Calu3 (cell line): ENCODE data around the gene OR4B1. TPM values are rescaled to one million over a fixed set of nuclear protein-coding genes. Genes with fewer than 3 reads are reported as not detected.
"Not testable (repeated sequence)": the region's sequence is repeated elsewhere in the genome, so short reads cannot be mapped to it uniquely, and the experiment has no call there.

Source experiments
- BruUV-seq: library from RNA; stranded (reverse); fragments of 400-500 nt; replicated peaks from 2 replicates; lab custom pipeline; 2021; lab: Mats Ljungman, UMichigan
- CTCF ChIA-PET: fragments of 300-600 bp; sonication (Branson Sonifier 250); formaldehyde crosslinking; loops from one replicate; lab custom pipeline; 2022; ENCODE audit warnings: antibody characterized with exemption; lab: Charles Lee
- DNase-seq: peaks from one replicate; pipeline ENCODE4 v3.0.0; 2022
- H3K27ac Mint-ChIP-seq: one replicate; pipeline ENCODE4 v1.8.0; 2022; ENCODE audit warnings: mixed read lengths; ENCODE audit not compliant: unreplicated experiment
- H3K27me3 Mint-ChIP-seq: one replicate; pipeline ENCODE4 v1.8.0; 2022; ENCODE audit warnings: mixed read lengths; ENCODE audit not compliant: unreplicated experiment
- H3K36me3 Mint-ChIP-seq: one replicate; pipeline ENCODE4 v1.8.0; 2022; ENCODE audit warnings: mild to moderate bottlenecking, moderate library complexity, mixed read lengths; ENCODE audit not compliant: insufficient read depth, unreplicated experiment
- H3K4me1 Mint-ChIP-seq: one replicate; pipeline ENCODE4 v1.8.0; 2022; ENCODE audit warnings: mild to moderate bottlenecking, low read depth, mixed read lengths; ENCODE audit not compliant: unreplicated experiment
- H3K4me3 Mint-ChIP-seq: one replicate; pipeline ENCODE4 v1.8.0; 2022; ENCODE audit warnings: mild to moderate bottlenecking, low read depth, moderate library complexity, mixed read lengths; ENCODE audit not compliant: unreplicated experiment
- H3K9me3 Mint-ChIP-seq: one replicate; pipeline ENCODE4 v1.8.0; 2022; ENCODE audit warnings: low read depth, mixed read lengths; ENCODE audit not compliant: unreplicated experiment
- intact Hi-C: fragments of 100-400 bp; cut with micrococcal nuclease; formaldehyde crosslinking; loops from one replicate; pipeline ENCODE4 v1.10.0; 2022; ENCODE audit not compliant: unreplicated experiment
- total RNA-seq: library from RNA; stranded (reverse); gene quantifications from 2 replicates; pipeline ENCODE4 v1.2.3, GENCODE V29; 2022
- TF ChIP-seq, protein P1 (sequence below): fragments of 200-600 bp; IDR thresholded peaks from one replicate; pipeline ENCODE4 v1.8.0; 2022; ENCODE audit warnings: antibody characterized with exemption; ENCODE audit not compliant: unreplicated experiment

The OR4B1 gene
- total RNA-seq, 1 experiment from 2014 or later: not detected

- BruUV-seq: no TSS peak
- TF ChIP-seq, protein P1, sequence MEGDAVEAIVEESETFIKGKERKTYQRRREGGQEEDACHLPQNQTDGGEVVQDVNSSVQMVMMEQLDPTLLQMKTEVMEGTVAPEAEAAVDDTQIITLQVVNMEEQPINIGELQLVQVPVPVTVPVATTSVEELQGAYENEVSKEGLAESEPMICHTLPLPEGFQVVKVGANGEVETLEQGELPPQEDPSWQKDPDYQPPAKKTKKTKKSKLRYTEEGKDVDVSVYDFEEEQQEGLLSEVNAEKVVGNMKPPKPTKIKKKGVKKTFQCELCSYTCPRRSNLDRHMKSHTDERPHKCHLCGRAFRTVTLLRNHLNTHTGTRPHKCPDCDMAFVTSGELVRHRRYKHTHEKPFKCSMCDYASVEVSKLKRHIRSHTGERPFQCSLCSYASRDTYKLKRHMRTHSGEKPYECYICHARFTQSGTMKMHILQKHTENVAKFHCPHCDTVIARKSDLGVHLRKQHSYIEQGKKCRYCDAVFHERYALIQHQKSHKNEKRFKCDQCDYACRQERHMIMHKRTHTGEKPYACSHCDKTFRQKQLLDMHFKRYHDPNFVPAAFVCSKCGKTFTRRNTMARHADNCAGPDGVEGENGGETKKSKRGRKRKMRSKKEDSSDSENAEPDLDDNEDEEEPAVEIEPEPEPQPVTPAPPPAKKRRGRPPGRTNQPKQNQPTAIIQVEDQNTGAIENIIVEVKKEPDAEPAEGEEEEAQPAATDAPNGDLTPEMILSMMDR: no peak
- intact Hi-C loops: no loop called here
- CTCF ChIA-PET: no interaction called here
- Mint-ChIP-seq H3K36me3 (no peaks in the 10 kb centered on the region), H3K4me3 (no peak overlapping the region), H3K27ac (no peak overlapping the region), H3K27me3 (peaks cover 30% of the 10 kb centered on the region), H3K4me1 (no peaks in the 10 kb centered on the region), H3K9me3 (no peaks in the 10 kb centered on the region)
- DNase-seq: no peak
These were observed 36.0 kb upstream of the OR4B1 start for GRCh38 chr11:48180627-48181026.

- CTCF ChIA-PET: no interaction called here
- TF ChIP-seq, protein P1: no peak
- Mint-ChIP-seq H3K27me3 (peaks cover 25% of the 10 kb centered on the region), H3K4me1 (no peaks in the 10 kb centered on the region), H3K36me3 (no peaks in the 10 kb centered on the region), H3K4me3 (no peak overlapping the region), H3K9me3 (no peaks in the 10 kb centered on the region), H3K27ac (no peak overlapping the region)
- intact Hi-C loops: no loop called here
- DNase-seq: no peak
- BruUV-seq: no TSS peak
These were observed 33.6 kb upstream of the OR4B1 start for GRCh38 chr11:48182860-48183526.

GRCh38 chr11:48184452-48184851 lies 32.2 kb upstream of the OR4B1 start:
- CTCF ChIA-PET: no interaction called here
- intact Hi-C loops: no loop called here

DNA sequence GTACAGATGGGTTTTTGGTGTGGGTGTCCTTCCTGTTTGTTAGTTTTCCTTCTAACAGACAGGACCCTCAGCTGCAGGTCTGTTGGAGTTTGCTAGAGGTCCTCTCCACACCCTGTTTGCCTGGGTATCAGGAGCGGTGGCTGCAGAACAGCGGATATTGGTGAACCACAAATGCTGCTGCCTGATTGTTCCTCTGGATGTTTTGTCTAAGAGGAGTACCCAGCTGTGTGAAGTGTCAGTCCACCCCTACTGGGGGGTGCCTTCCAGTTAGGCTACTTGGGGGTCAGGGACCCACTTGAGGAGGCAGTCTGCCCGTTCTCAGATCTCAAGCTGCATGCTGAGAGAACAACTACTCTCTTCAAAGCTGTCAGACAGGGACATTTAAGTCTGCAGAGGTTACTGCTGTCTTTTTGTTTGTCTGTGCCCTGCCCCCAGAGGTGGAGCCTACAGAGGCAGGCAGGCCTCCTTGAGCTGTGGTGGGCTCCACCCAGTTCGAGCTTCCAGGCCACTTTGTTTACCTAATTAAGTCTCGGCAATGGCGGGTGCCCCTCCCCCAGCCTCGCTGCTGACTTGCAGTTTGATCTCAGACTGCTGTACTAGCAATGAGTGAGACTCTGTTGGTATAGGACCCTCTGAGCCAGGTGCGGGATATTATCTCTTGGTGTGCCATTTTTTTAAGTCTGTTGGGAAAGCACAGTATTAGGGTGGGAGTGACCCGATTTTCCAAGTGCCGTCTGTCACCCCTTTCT lies 25.5 kb upstream of the OR4B1 start:
- H3K9me3 Mint-ChIP-seq, H3K27ac Mint-ChIP-seq, BruUV-seq, H3K4me1 Mint-ChIP-seq, intact Hi-C loops, H3K36me3 Mint-ChIP-seq: not testable (repeated sequence)
- peaks cover 28% of the 10 kb centered on the region for H3K27me3 Mint-ChIP-seq
- peak overlapping the region; percentile 54 for H3K4me3 Mint-ChIP-seq
- DNase-seq: peak; percentile 25
- CTCF ChIA-PET: interaction anchor here (1.0 kb wide), 1 partner anchor 21 kb away, joined by 3 read pairs; no protein-coding TSS in a partner anchor

More at GRCh38 chr11:48184452-48184851, 32.2 kb upstream of the OR4B1 start:
- Mint-ChIP-seq H3K4me3 (no peak overlapping the region), H3K27ac (no peak overlapping the region), H3K27me3 (peaks cover 27% of the 10 kb centered on the region), H3K36me3 (no peaks in the 10 kb centered on the region), H3K9me3 (no peaks in the 10 kb centered on the region), H3K4me1 (no peaks in the 10 kb centered on the region)
- no peak for DNase-seq
- TF ChIP-seq, protein P1: no peak
- BruUV-seq: no TSS peak
